ENCODE data around the gene LCE3C.
"Not testable (repeated sequence)": the region's sequence is repeated elsewhere in the genome, so short reads cannot be mapped to it uniquely, and the experiment has no call there.

The LCE3C gene, protein sequence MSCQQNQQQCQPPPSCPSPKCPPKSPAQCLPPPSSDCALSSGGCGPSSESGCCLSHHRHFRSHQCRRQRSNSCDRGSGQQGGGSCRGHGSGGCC

DNA sequence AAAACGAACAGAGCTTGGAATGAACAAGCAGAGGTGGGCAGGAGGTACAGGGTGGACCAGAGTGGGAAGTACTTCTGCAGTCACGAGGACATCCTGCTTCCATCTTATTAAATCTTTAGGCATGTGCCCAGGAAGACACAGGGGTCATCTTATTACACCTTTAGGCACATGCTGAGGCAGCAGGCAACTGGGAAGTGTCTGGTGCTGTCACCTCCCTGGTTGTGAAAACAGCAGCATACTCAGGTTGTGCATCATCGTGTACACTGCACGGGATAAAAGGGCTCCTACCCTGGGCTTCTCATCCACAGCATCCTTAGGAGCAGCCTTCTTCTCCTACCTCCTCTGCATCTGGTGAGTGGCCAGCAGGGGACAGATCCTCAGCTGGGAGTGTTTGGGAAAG, at the start of gene LCE3C:
LCE3C (plus strand) TSS at position 301 of the 400 bp plus-strand sequence. CDS start 498 bp downstream, outside the sequence.
- no peak for DNase-seq (ENCODE audit: low read depth in 2 of 2)

DNA sequence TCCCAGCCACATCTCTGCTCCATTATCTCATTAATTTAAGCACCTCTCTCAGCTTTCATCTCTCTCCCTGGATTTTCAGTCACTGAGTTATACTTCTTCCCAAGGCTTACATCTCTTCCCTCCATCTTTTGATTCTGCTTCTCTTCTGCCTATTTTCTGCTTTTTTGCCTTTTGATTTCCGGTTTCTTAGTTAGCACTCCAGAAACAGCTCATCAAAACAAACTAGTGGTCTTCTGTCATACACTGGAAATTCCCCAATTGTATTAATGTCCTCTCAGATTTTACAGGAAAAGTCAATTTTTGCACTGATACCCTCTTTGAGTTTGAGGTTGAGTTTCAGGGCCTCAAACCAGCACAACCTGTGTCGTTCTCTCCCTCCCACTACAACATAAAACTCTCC, 34.9 kb upstream of the LCE3C start:
- DNase-seq (ENCODE audit: low read depth in 2 of 2), result no peak

DNA sequence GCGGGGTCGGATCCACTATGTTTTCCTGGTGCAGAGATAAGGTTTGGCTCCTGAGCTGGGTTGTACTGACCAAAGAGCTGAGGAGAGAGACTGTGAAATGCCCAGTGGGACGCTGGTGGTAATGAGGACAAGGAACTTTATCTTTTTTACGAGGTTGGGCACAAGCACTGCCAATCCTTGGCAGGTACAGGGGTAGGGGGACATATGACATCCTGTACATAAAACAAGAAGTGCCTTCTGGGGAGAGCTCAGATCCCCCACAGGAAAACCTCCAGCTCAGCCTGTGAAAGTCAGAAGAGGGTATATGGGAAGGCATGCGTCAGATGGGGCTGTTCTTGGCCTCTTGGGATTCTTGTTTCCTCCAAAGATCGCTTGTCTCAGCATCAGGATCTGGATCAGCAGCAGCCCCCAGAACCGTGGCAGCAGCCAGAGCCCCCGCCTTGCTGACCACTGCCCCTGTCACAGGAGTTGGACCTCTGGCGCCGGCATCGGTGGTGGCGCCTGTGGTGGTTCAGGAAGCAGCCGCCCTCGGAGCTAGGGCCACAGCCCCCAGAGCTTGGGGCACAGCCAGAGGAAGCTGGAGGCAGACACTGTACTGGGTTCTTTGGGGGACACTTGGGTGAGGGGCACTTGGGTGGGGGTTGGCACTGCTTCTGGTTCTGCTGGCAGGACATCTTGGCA, 34.4 kb upstream of the LCE3C start:
- DNase-seq (ENCODE audit: low read depth in 2 of 2), result no peak

DNA sequence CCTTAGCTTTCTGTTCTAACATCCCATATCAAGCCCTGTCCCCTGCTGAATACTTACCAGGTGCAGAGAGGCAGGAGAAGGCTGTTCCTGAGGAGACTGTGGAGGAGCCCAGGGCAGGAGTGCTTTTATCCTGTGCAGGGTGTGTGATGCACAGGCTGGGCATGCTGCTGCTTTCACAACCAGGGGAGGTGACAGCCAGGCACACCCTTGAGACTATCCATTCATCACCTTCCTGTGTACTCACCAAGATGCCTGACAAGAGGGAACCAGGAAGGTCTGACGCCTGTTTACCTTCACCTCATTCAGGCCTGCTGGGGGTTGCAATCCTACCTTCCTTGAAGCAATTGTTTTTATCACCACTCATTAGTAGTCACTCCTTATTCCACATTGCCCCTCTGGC, 33.4 kb upstream of the LCE3C start, which contains the start of gene LCE3E:
LCE3E (minus strand) TSS at position 100 of the 400 bp plus-strand sequence. CDS start 572 bp downstream, outside the sequence.
- DNase-seq (ENCODE audit: low read depth in 2 of 2), result no peak

DNA sequence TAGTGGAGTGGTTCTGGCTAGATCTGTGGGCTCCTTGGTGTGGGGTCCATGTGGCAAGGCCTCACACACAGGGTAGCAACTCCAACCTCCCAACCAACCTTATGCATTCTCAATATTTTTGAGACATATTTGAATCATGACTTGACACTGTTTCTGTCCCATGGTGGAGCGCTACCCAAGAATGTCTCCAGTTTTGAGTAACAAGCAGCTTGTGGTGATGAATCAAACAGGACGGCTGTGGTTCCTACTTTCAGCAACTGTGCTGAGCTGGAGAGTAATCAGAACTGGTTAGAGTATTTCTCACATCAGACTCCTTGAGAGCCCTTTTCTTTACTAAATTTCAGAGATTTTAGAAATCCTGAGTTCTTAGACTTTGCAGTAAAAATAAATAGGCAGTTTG, 22.9 kb upstream of the LCE3C start:
- peak in 1 of 2 donors; percentile 6 for DNase-seq (ENCODE audit: low read depth in 2 of 2)

DNA sequence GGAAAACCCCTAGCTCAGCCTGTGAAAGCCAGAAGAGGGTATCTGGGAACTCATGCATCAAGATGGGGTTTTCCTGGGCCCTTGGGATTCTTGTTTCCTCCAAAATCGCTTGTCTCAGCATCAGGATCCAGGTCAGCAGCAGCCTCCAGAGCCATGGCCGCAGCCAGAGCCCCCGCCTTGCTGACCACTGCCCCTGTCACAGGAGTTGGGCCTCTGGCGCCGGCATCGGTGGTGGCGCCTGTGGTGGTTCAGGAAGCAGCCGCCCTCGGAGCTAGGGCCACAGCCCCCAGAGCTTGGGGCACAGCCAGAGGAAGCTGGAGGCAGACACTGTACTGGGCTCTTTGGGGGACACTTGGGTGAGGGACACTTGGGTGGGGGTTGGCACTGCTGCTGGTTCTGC, 20.5 kb upstream of the LCE3C start:
- not testable (repeated sequence) for DNase-seq (ENCODE audit: low read depth in 2 of 2)

DNA sequence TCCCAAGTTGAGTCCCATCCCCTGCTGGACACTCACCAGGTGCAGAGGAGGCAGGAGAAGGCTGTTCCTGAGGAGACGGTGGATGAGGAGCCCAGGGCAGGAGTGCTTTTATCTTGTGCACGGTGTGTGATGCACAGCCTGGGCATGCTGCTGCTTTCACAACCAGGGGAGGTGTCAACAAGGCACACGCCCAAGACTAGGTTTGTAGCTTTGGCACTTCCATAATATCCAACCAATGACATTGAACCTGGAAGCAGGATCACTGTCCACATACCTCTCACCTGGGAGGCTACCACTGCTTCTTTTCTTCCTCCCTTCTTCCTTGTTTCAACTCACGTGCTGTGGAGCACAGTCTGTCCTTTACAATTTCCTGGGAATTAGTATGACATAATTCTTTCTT, 19.6 kb upstream of the LCE3C start, which contains the start of gene LCE3D:
LCE3D (minus strand) TSS at position 84 of the 400 bp plus-strand sequence. CDS start 580 bp downstream, outside the sequence.
- no peak for DNase-seq (ENCODE audit: low read depth in 2 of 2)

DNA sequence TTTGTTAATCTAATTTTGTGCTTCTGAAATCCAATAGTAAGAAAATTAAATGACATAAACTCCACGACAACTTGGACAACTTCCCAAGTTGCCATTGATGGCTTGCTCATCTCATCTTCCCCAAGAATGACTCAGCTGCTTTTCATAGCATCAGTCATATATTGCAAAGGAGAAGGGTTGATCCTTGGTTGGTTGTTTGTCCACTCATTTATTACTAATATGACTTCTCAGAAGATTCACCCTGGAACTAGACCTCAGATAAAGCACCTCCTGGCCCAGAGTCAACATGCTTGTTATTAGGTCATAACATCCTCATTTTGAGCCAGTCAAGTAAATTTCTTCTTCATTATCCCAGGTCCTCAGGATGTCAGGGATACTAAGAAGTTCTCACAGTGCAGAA, 17.4 kb upstream of the LCE3C start:
- no peak for DNase-seq (ENCODE audit: low read depth in 2 of 2)

DNA sequence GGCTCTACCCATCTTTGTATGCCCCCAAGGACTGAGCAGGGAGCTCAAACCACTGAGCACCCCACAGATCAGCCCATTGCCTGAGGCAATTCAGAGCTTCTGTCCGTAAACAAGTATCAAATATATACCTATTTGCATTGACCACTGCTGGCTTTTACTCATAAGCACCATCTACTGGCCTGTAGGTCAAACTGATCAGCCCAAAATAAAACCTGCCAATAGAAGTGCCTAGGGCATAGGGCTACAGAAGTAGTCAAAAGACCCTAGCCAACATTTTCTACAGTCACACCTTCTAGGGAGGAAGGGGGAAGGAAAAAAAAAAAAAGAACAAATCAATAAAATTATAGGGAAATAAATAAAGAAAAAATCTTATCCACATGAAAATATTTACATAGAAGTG, 14.4 kb upstream of the LCE3C start:
- DNase-seq (ENCODE audit: low read depth in 2 of 2), result no peak

DNA sequence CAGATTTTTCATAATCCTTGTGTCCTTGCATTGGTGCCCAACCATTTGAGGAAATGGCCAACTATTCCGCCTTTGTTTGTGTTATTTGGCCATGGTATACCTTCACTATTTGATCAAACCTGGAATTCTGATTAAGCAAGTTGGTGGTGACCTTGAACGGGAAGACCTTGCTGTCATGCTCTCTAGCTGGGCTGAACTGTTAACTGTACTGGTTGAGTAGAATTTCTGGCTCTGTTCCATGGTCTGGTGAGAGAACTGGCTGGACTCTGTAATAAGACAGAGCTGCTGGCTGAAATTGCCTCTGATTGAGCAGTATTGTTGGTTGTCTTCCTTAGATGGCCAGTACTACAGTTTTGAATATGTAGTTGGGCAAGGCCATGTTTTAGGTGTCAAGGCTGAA, 3.0 kb upstream of the LCE3C start:
- no peak for DNase-seq (ENCODE audit: low read depth in 2 of 2)

DNA sequence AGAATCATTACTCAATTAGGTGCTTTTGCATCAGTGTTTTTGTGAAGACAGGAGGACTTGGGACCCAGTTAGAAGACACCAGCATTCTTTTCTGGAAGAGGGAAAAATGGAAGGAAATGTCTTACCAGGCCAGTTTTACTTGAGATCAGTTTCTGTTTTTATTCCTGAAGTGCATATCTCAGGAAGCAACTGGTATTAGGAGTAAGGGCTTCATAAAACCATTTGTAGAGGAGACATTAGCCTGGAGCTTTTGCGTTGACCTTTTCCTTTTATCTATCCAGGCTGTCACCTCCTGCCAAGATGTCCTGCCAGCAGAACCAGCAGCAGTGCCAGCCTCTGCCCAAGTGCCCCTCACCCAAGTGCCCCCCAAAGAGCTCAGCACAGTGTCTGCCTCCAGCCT, 13.5 kb downstream of the LCE3C start, which contains the start of gene LCE3B:
LCE3B (plus strand) TSS at position 301 of the 400 bp plus-strand sequence; CDS start at position 301, 0 bp downstream.
- DNase-seq (ENCODE audit: low read depth in 2 of 2), result no peak

DNA sequence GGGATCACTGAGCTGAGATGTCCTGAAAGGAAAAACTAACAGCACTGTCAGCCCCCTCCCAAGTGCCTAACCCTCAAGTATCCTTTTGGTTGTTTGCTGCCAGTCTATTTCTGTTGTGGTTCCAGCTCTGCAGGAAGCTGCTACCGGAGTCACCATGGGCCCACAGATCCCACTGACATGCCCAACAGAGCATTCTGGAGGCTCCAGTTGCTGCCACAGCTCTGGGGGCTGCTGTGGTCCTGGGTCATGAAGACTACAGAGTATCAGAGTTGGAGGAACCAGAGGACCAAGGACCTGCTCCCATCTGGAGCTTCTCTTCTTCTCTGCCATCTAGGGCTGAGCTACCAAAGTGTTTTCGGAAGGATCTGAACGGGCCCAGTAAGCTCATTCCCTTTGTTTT, 22.0 kb downstream of the LCE3C start:
- DNase-seq (ENCODE audit: low read depth in 2 of 2), result no peak

DNA sequence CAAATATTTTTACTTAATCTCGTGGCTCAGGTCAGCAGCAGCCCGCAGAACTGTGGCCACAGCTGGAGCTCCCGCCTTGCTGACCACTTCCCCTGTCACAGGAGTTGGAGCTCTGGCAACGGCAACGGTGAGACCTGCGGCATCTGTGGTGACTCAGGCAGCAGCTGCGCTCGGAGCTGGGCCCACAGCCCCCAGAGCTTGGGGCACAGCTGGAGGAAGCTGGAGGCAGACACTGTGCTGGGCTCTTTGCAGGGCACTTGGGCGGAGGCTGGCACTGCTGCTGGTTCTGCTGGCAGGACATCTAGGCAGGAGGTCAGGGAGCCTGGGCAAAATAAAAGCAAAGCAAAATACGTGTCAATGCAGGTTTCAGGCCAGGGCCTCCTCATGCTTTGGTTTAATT, 22.8 kb downstream of the LCE3C start, which contains the start of gene LCE3A:
LCE3A (minus strand) TSS at position 301 of the 400 bp plus-strand sequence; CDS start at position 301, 0 bp downstream.
- no peak for DNase-seq (ENCODE audit: low read depth in 2 of 2)

DNA sequence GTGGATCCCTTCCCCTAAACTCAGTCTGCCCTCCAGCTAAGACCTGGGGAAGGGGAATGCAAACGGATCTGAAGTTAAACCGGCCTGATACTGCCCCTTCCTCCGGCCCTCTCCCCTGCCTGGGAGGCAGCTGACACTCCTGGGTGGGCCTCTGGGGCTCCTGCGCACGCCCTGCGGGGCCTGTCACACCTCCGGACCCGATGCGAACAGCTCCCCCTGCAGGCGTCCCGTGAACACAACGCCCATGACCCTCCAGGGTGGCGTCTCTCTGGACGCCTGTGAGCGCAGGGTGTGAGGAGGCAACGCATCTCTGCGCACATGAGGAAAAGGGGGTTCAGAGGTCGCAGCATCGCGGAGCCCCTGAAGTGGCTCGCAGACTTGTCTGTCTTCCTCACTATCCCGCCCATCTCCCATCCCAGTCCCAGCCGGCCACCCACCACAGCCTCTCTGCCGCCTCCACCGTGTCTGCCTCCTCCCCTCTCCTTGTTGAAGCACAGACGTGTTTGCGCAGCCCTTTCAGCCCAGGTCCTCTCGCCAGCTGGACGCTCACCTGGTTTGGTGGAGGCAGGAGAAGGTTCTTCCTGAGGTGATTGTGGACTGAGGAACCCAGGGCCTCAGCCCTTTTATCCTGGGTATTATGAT, 23.3 kb downstream of the LCE3C start:
- peak; percentile 5 to 32 for DNase-seq (ENCODE audit: low read depth in 2 of 2)

DNA sequence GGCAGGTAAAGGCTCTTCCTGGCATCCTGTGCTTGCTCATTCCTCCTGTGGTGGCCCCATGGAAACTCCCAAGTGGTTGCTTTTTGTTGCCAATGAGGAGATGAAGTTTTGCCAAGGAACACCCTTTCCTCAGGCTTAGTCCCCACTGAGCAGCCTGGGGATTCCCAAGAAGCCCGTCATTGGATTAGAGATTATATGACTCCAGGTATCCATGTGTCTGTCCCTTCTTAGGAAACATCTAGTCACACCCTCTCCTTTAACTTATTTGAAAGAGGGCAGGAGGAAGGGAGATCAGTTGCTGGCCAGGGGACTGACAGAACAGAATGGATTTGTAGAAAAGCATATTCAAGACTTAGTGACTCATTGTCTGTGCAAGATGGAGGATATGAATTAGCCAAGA, 26.7 kb downstream of the LCE3C start:
- DNase-seq (ENCODE audit: low read depth in 2 of 2), result no peak

DNA sequence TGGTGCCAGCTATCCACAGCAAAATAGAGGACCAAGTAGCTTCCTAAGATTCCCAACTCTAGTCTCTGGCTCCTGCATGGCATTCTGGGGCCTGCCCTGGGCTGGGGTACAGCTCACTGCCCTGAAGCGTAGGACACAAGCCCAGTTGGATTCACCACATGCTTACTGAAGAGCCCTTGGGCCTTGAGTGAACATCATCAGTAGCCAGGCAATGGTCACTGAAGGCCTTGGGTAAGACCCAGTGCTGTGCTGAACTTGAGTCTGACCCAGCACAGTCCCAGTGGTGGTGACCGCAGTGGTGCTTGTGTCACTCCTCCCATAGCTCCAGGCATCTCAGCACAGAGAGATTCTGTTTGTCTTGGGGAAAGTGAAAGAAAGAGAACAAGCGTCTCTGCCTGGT, 30.6 kb downstream of the LCE3C start:
- DNase-seq (ENCODE audit: low read depth in 2 of 2), result no peak

DNA sequence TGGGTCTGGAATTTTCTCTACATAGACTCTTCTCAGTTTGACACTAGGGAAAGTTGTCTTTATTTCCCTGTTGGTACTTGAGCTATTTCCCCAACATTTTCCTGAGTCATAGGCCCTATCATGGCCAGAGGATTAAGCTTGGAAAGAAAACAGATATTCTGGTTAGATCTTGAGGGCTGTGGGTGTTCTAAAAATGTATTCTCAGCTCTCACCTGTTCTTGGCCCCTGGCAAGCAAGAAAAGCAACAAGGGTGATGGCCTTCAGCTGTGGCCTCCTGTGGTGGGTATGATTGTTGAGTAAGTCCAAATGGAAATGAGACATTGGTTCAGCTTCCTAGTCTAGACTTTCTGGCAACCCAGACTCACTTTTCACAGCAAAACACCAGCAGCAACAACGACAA, 40.3 kb downstream of the LCE3C start:
- no peak for DNase-seq (ENCODE audit: low read depth in 2 of 2)

DNA sequence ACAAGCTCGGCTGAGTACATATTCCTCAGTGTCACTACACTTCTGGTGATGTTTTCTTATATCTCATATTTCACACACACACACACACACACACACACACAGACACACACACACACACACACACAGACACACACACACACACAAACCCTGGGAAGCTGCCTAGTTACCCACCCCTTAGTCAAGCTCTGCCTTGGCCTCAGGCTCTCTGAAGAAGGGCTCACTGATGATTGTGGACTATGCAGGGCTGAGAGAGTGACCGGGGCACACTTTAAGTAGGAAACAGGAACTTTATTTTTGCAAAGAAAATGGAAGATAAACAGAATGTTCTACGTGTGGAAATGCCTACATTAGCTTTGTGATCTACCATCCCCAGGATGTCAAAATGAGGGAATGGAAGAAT, 43.9 kb downstream of the LCE3C start:
- no peak for DNase-seq (ENCODE audit: low read depth in 2 of 2)

DNA sequence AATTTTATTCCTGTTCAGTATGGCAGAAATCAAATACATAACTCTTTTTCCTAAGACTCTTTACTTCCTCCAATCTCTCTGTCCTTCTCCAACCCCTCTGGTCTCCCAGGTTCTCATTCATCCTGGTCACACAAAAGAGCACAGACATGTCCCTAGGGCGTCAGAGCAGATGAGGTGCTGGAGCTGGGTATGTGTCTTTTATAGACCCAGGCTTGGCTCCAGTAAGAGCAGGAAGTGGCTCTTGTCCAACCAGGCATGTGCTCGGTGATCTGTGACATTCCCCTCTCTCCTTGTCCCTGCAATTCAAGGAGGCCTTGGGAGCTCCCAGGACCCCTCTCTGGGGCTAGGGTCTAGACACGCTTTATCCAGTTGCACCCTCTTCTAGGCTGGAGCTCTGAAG, 45.1 kb downstream of the LCE3C start:
- no peak for DNase-seq (ENCODE audit: low read depth in 2 of 2)

DNA sequence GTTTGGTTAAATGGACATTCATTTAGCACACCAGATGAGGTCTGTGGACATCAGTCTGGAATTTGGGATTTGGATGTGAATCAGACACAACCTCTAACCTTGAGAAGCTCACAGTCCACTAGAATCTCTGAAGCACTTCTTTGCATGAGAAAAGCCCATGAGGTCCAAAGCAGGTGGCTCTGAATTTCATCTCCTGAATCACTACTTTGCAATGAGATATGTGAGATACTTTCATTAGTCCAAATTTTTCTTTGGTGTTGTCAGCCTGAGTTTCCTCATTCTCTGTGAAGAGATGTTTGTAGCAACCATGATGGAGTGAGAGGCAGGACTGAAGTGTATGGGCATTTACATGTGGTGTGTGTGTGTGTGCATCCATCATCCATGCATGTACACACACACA, 46.6 kb downstream of the LCE3C start:
- DNase-seq (ENCODE audit: low read depth in 2 of 2), result no peak
